CD4-positive, alpha-beta T cell treated with Interleukin-2 at 100 ng/mL for 4 hours (primary cell): ENCODE results near the gene CLIC3.
A peak's percentile ranks its signal among the peaks of the same experiment; 100 is the strongest.

Experiments used
- DNase-seq: peaks from one replicate; pipeline ENCODE4 v3.0.0-alpha.2; 2020; ENCODE audit warnings: low spot score

Gene CLIC3

GRCh38 chr9:136951541-136952320 lies 44.6 kb downstream of the CLIC3 start, which contains the start of gene LCN12:
LCN12 (plus strand) TSS chr9:136952273; CDS start chr9:136952328, 55 bp downstream.
- no peak for DNase-seq

GRCh38 chr9:136950656-136951276 lies 45.6 kb downstream of the CLIC3 start:
- no peak for DNase-seq

- peak; percentile 97 for DNase-seq
Observed at GRCh38 chr9:136949817-136950655, 46.3 kb downstream of the CLIC3 start.

- DNase-seq: no peak
Observed at GRCh38 chr9:136949239-136949816, 47.0 kb downstream of the CLIC3 start.

GRCh38 chr9:136947955-136948510 lies 48.3 kb downstream of the CLIC3 start:
- no peak for DNase-seq

GRCh38 chr9:136947028-136947891 lies 49.1 kb downstream of the CLIC3 start:
- no peak for DNase-seq

- no peak for DNase-seq
Observed at GRCh38 chr9:136946228-136947027, 49.9 kb downstream of the CLIC3 start.

- no peak for DNase-seq
Observed at GRCh38 chr9:136945333-136946227, 50.8 kb downstream of the CLIC3 start.
